ENCODE results near the gene STARD13. TPM values are rescaled to one million over a fixed set of nuclear protein-coding genes. Genes with fewer than 3 reads are reported as not detected.

Gene STARD13
- total and polyA plus RNA-seq, 4 donors = 2.7 to 15.3 (median 5.7) TPM

DNA sequence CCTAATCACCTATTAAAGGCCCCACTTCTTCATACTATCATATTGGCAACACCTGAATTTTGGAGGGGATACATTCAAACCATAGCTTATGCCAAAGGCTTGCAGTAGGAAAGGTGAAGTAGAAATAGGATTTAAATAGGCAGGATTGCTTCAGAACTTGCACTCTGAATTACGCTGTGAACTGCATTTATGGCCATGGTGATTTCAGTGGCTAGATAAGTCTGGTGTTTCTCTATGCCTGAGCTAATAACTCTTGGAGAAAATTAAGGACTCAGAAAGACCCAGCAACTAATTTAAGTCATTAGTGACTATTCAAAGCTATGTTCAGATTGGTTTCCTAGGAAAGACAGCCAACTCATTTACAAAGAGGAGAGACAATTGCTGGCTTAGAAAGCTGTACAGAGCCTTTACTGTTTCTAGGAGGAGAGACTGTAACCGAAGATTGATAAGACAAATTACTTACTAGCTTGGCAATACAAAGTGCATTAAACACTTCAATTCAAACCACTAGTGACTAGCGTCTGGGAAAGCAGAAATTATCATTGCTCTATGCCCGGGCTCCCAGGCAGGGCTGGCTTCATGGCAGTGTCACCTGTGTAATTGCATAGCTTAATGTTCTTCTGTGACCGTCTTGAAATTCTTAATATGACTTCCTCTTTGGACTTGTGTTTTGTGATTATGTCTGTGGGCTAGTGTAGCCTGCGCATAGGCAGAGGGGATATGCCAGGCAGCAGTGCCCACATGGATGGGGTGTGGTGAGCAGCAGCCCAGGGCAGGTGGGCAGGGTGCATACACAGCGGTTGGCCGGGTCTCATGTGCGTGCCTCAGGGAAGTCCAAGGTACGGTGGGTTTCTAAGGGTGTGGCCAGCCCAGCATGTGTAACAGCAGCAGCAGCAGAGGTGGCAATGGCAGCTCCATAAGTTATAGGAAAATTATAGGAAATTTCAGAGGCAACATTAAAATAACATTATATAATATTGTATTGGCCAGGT is 209.3 kb downstream of the STARD13 start:
- Histone ChIP-seq H3K9me3 (ENCODE audit: control insufficient read depth in 4 of 4, low read length in 3 of 4) (no peaks in the 10 kb centered on the region), H3K4me3 (ENCODE audit: low read depth in 1 of 3, low read length in 3 of 3) (no peak overlapping the region), H3K4me1 (ENCODE audit: control insufficient read depth in 4 of 4, insufficient read depth in 4 of 4, low read length in 3 of 4) (no peaks in the 10 kb centered on the region), H3K27me3 (ENCODE audit: control insufficient read depth in 4 of 4, insufficient read depth in 4 of 4, low read length in 3 of 4) (no peaks in the 10 kb centered on the region), H3K9ac (ENCODE audit: low read depth in 1 of 2, low read length in 2 of 2) (no peak overlapping the region), H3K27ac (ENCODE audit: low read depth in 1 of 2, low read length in 2 of 2) (no peak overlapping the region), H3K36me3 (ENCODE audit: control insufficient read depth in 4 of 4, insufficient read depth in 3 of 4, low read depth in 1 of 4, low read length in 3 of 4) (no peaks in the 10 kb centered on the region)
- DNase-seq (ENCODE audit: low spot score) = no peak
- 84% methylated on average over 10 of the region's 10 CpGs for whole genome bisulfite sequencing
- TF ChIP-seq, protein P1, sequence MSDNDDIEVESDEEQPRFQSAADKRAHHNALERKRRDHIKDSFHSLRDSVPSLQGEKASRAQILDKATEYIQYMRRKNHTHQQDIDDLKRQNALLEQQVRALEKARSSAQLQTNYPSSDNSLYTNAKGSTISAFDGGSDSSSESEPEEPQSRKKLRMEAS (IDR thresholded peaks at IDR 0.05) = no peak
- TF ChIP-seq, protein P2, sequence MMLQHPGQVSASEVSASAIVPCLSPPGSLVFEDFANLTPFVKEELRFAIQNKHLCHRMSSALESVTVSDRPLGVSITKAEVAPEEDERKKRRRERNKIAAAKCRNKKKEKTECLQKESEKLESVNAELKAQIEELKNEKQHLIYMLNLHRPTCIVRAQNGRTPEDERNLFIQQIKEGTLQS (IDR thresholded peaks at IDR 0.05) = no peak

DNA sequence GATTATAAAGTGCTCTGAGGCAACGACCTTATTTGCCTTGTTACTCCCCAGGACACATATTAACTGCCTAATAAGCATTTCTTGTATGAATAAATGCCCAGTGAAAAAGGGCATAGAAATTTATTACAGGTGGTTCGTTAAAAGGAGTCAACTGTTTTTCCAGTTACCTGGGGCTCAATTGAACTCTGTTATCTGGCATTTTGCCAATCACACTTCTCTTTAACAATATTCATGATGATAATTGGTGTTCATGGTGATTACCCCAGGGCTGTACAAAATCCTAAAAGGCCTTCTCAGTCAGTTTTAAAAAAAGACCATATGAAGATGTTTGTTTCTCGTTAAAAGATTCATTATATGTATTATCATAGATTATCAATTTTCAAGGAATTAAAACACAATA is 212.2 kb downstream of the STARD13 start:
- H3K9ac ChIP-seq (ENCODE audit: low read depth in 1 of 2, low read length in 2 of 2) = no peak overlapping the region
- no peaks in the 10 kb centered on the region for H3K9me3 ChIP-seq (ENCODE audit: control insufficient read depth in 4 of 4, low read length in 3 of 4)
- TF ChIP-seq TAF1 (conservative IDR thresholded peaks at IDR 0.05) (no peak), SP1 (IDR thresholded peaks at IDR 0.05) (no peak), EGR1 (IDR thresholded peaks at IDR 0.05; ENCODE audit: low read depth in 2 of 2) (no peak), RXRA (IDR thresholded peaks at IDR 0.05) (no peak), YY1 (IDR thresholded peaks at IDR 0.05) (no peak), RAD21 (IDR thresholded peaks at IDR 0.05) (no peak), GABPA (IDR thresholded peaks at IDR 0.05 in 1 of 2, conservative IDR thresholded peaks at IDR 0.05 in 1 of 2) (no peak), NR2F2 (IDR thresholded peaks at IDR 0.05) (no peak), HNF4A (conservative IDR thresholded peaks at IDR 0.05) (no peak), HNF4G (IDR thresholded peaks at IDR 0.05) (no peak)
- TF ChIP-seq, protein P3, sequence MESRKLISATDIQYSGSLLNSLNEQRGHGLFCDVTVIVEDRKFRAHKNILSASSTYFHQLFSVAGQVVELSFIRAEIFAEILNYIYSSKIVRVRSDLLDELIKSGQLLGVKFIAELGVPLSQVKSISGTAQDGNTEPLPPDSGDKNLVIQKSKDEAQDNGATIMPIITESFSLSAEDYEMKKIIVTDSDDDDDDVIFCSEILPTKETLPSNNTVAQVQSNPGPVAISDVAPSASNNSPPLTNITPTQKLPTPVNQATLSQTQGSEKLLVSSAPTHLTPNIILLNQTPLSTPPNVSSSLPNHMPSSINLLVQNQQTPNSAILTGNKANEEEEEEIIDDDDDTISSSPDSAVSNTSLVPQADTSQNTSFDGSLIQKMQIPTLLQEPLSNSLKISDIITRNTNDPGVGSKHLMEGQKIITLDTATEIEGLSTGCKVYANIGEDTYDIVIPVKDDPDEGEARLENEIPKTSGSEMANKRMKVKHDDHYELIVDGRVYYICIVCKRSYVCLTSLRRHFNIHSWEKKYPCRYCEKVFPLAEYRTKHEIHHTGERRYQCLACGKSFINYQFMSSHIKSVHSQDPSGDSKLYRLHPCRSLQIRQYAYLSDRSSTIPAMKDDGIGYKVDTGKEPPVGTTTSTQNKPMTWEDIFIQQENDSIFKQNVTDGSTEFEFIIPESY (IDR thresholded peaks at IDR 0.05) = no peak
- TF ChIP-seq, protein P2 (IDR thresholded peaks at IDR 0.05) = no peak
- H3K36me3 ChIP-seq (ENCODE audit: control insufficient read depth in 4 of 4, insufficient read depth in 3 of 4, low read depth in 1 of 4, low read length in 3 of 4) = no peaks in the 10 kb centered on the region
- no peak overlapping the region for H3K27ac ChIP-seq (ENCODE audit: low read depth in 1 of 2, low read length in 2 of 2)
- no peak for DNase-seq (ENCODE audit: low spot score)
- no peaks in the 10 kb centered on the region for H3K4me1 ChIP-seq (ENCODE audit: control insufficient read depth in 4 of 4, insufficient read depth in 4 of 4, low read length in 3 of 4)
- H3K4me3 ChIP-seq (ENCODE audit: low read depth in 1 of 3, low read length in 3 of 3) = no peak overlapping the region
- H3K27me3 ChIP-seq (ENCODE audit: control insufficient read depth in 4 of 4, insufficient read depth in 4 of 4, low read length in 3 of 4) = no peaks in the 10 kb centered on the region
- 83% methylated on average over 3 of the region's 3 CpGs for WGBS

DNA sequence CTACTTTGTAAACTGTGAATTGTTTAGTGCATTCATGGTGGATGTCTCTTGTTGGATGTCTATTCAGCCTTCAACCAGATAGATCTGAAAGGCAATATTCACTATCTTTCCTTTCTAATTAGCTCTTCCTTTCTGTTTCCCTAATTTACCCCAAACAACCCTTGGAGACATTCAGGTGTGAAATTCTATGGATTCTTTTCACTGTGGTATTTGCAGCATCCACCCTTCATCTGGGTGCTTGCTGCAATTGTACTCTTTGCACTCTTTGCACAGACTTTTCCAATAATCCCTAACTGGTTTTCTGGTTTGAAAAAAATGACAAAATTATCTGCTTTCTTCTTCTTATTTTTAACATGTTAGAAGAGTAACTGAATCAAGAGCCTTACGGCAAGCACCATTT is 212.8 kb downstream of the STARD13 start:
- Histone ChIP-seq H3K27ac (ENCODE audit: low read depth in 1 of 2, low read length in 2 of 2) (no peak overlapping the region), H3K4me1 (ENCODE audit: control insufficient read depth in 4 of 4, insufficient read depth in 4 of 4, low read length in 3 of 4) (no peaks in the 10 kb centered on the region), H3K9ac (ENCODE audit: low read depth in 1 of 2, low read length in 2 of 2) (no peak overlapping the region), H3K4me3 (ENCODE audit: low read depth in 1 of 3, low read length in 3 of 3) (no peak overlapping the region), H3K27me3 (ENCODE audit: control insufficient read depth in 4 of 4, insufficient read depth in 4 of 4, low read length in 3 of 4) (no peaks in the 10 kb centered on the region), H3K9me3 (ENCODE audit: control insufficient read depth in 4 of 4, low read length in 3 of 4) (no peaks in the 10 kb centered on the region), H3K36me3 (ENCODE audit: control insufficient read depth in 4 of 4, insufficient read depth in 3 of 4, low read depth in 1 of 4, low read length in 3 of 4) (no peaks in the 10 kb centered on the region)
- 98% methylated on average over 1 of the region's 1 CpG for WGBS
- TF ChIP-seq HNF4A (conservative IDR thresholded peaks at IDR 0.05) (no peak), FOXA1 (IDR thresholded peaks at IDR 0.05) (no peak), EGR1 (IDR thresholded peaks at IDR 0.05; ENCODE audit: low read depth in 2 of 2) (no peak)
- TF ChIP-seq, protein P4, sequence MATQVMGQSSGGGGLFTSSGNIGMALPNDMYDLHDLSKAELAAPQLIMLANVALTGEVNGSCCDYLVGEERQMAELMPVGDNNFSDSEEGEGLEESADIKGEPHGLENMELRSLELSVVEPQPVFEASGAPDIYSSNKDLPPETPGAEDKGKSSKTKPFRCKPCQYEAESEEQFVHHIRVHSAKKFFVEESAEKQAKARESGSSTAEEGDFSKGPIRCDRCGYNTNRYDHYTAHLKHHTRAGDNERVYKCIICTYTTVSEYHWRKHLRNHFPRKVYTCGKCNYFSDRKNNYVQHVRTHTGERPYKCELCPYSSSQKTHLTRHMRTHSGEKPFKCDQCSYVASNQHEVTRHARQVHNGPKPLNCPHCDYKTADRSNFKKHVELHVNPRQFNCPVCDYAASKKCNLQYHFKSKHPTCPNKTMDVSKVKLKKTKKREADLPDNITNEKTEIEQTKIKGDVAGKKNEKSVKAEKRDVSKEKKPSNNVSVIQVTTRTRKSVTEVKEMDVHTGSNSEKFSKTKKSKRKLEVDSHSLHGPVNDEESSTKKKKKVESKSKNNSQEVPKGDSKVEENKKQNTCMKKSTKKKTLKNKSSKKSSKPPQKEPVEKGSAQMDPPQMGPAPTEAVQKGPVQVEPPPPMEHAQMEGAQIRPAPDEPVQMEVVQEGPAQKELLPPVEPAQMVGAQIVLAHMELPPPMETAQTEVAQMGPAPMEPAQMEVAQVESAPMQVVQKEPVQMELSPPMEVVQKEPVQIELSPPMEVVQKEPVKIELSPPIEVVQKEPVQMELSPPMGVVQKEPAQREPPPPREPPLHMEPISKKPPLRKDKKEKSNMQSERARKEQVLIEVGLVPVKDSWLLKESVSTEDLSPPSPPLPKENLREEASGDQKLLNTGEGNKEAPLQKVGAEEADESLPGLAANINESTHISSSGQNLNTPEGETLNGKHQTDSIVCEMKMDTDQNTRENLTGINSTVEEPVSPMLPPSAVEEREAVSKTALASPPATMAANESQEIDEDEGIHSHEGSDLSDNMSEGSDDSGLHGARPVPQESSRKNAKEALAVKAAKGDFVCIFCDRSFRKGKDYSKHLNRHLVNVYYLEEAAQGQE (IDR thresholded peaks at IDR 0.05) = no peak
- no peak for DNase-seq (ENCODE audit: low spot score)

All from liver (tissue), 9 donors.